ENCODE data around the gene SLAMF7.

Gene SLAMF7

GRCh38 chr1:160767395-160768294 is 28.6 kb downstream of the SLAMF7 start:
- Mint-ChIP-seq H3K4me3 (peak overlapping the region; percentile 82), H3K27ac (peak overlapping the region; percentile 96), H3K4me1 (peaks cover 67% of the 10 kb centered on the region), H3K27me3 (no peaks in the 10 kb centered on the region), H3K36me3 (ENCODE audit: low read depth) (peaks cover 7% of the 10 kb centered on the region), H3K9me3 (peaks cover 6% of the 10 kb centered on the region)
- DNase-seq (peak; percentile 50), ATAC-seq (peak; percentile 90)

- Mint-ChIP-seq H3K27me3 (no peaks in the 10 kb centered on the region), H3K27ac (peak overlapping the region; percentile 96), H3K4me3 (peak overlapping the region; percentile 82), H3K9me3 (peaks cover 6% of the 10 kb centered on the region), H3K36me3 (ENCODE audit: low read depth) (peaks cover 7% of the 10 kb centered on the region), H3K4me1 (peaks cover 72% of the 10 kb centered on the region)
- DNase-seq (peak; percentile 87), ATAC-seq (peak; percentile 71)
Observed at GRCh38 chr1:160768295-160768657, 29.2 kb downstream of the SLAMF7 start.

- peak overlapping the region; percentile 70 for H3K27ac Mint-ChIP-seq
- DNase-seq = no peak
- H3K9me3 Mint-ChIP-seq = no peaks in the 10 kb centered on the region
- peaks cover 81% of the 10 kb centered on the region for H3K4me1 Mint-ChIP-seq
- H3K36me3 Mint-ChIP-seq (ENCODE audit: low read depth) = peaks cover 2% of the 10 kb centered on the region
- no peak for ATAC-seq
- H3K4me3 Mint-ChIP-seq = no peak overlapping the region
- no peaks in the 10 kb centered on the region for H3K27me3 Mint-ChIP-seq
Observed at GRCh38 chr1:160772331-160772730, 33.3 kb downstream of the SLAMF7 start.

GRCh38 chr1:160773093-160773492 is 34.0 kb downstream of the SLAMF7 start:
- no peaks in the 10 kb centered on the region for H3K27me3 Mint-ChIP-seq
- DNase-seq (no peak), ATAC-seq (no peak)
- H3K27ac Mint-ChIP-seq = peak overlapping the region; percentile 47
- peaks cover 78% of the 10 kb centered on the region for H3K4me1 Mint-ChIP-seq
- peak overlapping the region; percentile 5 for H3K4me3 Mint-ChIP-seq
- H3K9me3 Mint-ChIP-seq = no peaks in the 10 kb centered on the region
- H3K36me3 Mint-ChIP-seq (ENCODE audit: low read depth) = peaks cover 2% of the 10 kb centered on the region

- DNase-seq (peak; percentile 52), ATAC-seq (peak; percentile 88)
- no peaks in the 10 kb centered on the region for H3K9me3 Mint-ChIP-seq
- peak overlapping the region; percentile 81 for H3K27ac Mint-ChIP-seq
- H3K4me1 Mint-ChIP-seq = peaks cover 65% of the 10 kb centered on the region
- peak overlapping the region; percentile 56 for H3K4me3 Mint-ChIP-seq
- peaks cover 2% of the 10 kb centered on the region for H3K36me3 Mint-ChIP-seq (ENCODE audit: low read depth)
- H3K27me3 Mint-ChIP-seq = no peaks in the 10 kb centered on the region
Observed at GRCh38 chr1:160774886-160775719, 36.1 kb downstream of the SLAMF7 start.

- H3K27ac Mint-ChIP-seq = peak overlapping the region; percentile 81
- H3K36me3 Mint-ChIP-seq (ENCODE audit: low read depth) = peaks cover 2% of the 10 kb centered on the region
- no peaks in the 10 kb centered on the region for H3K27me3 Mint-ChIP-seq
- H3K4me3 Mint-ChIP-seq = peak overlapping the region; percentile 56
- DNase-seq (no peak), ATAC-seq (peak; percentile 84)
- H3K9me3 Mint-ChIP-seq = no peaks in the 10 kb centered on the region
- peaks cover 58% of the 10 kb centered on the region for H3K4me1 Mint-ChIP-seq
Observed at GRCh38 chr1:160776178-160776577, 37.1 kb downstream of the SLAMF7 start.

GRCh38 chr1:160777486-160778089 is 38.5 kb downstream of the SLAMF7 start:
- no peaks in the 10 kb centered on the region for H3K9me3 Mint-ChIP-seq
- peaks cover 2% of the 10 kb centered on the region for H3K36me3 Mint-ChIP-seq (ENCODE audit: low read depth)
- peak; percentile 44 for DNase-seq
- no peak for ATAC-seq
- no peak overlapping the region for H3K4me3 Mint-ChIP-seq
- no peak overlapping the region for H3K27ac Mint-ChIP-seq
- H3K27me3 Mint-ChIP-seq = no peaks in the 10 kb centered on the region
- peaks cover 61% of the 10 kb centered on the region for H3K4me1 Mint-ChIP-seq

- Mint-ChIP-seq H3K27ac (no peak overlapping the region), H3K9me3 (no peaks in the 10 kb centered on the region)
- ATAC-seq = no peak
Observed at GRCh38 chr1:160778976-160779375, 39.9 kb downstream of the SLAMF7 start.

GRCh38 chr1:160779626-160780397 is 40.8 kb downstream of the SLAMF7 start:
- peaks cover under 1% of the 10 kb centered on the region for H3K36me3 Mint-ChIP-seq (ENCODE audit: low read depth)
- no peaks in the 10 kb centered on the region for H3K27me3 Mint-ChIP-seq
- H3K4me1 Mint-ChIP-seq = peaks cover 51% of the 10 kb centered on the region
- DNase-seq = peak; percentile 75
- no peak overlapping the region for H3K27ac Mint-ChIP-seq
- no peaks in the 10 kb centered on the region for H3K9me3 Mint-ChIP-seq
- H3K4me3 Mint-ChIP-seq = no peak overlapping the region
- no peak for ATAC-seq

More at GRCh38 chr1:160778976-160779375, 39.9 kb downstream of the SLAMF7 start:
- peaks cover 2% of the 10 kb centered on the region for H3K36me3 Mint-ChIP-seq (ENCODE audit: low read depth)
- H3K4me3 Mint-ChIP-seq = no peak overlapping the region
- no peaks in the 10 kb centered on the region for H3K27me3 Mint-ChIP-seq
- DNase-seq = no peak
- H3K4me1 Mint-ChIP-seq = peaks cover 56% of the 10 kb centered on the region

GRCh38 chr1:160780398-160780755 is 41.3 kb downstream of the SLAMF7 start:
- no peak overlapping the region for H3K27ac Mint-ChIP-seq

GRCh38 chr1:160781186-160781766 is 42.2 kb downstream of the SLAMF7 start:
- H3K27me3 Mint-ChIP-seq = no peaks in the 10 kb centered on the region
- H3K4me3 Mint-ChIP-seq = no peak overlapping the region
- no peak overlapping the region for H3K27ac Mint-ChIP-seq
- peaks cover 36% of the 10 kb centered on the region for H3K4me1 Mint-ChIP-seq
- no peaks in the 10 kb centered on the region for H3K9me3 Mint-ChIP-seq
- no peaks in the 10 kb centered on the region for H3K36me3 Mint-ChIP-seq (ENCODE audit: low read depth)
- ATAC-seq (no peak), DNase-seq (no peak)

More at GRCh38 chr1:160780398-160780755, 41.3 kb downstream of the SLAMF7 start:
- no peaks in the 10 kb centered on the region for H3K27me3 Mint-ChIP-seq
- no peak for DNase-seq
- no peak overlapping the region for H3K4me3 Mint-ChIP-seq
- H3K9me3 Mint-ChIP-seq = no peaks in the 10 kb centered on the region
- H3K36me3 Mint-ChIP-seq (ENCODE audit: low read depth) = no peaks in the 10 kb centered on the region
- ATAC-seq = no peak
- H3K4me1 Mint-ChIP-seq = peaks cover 45% of the 10 kb centered on the region

- H3K9me3 Mint-ChIP-seq = no peaks in the 10 kb centered on the region
- no peaks in the 10 kb centered on the region for H3K27me3 Mint-ChIP-seq
- DNase-seq = no peak
- H3K27ac Mint-ChIP-seq = peak overlapping the region; percentile 67
- no peak overlapping the region for H3K4me3 Mint-ChIP-seq
- no peaks in the 10 kb centered on the region for H3K36me3 Mint-ChIP-seq (ENCODE audit: low read depth)
- peak; percentile 83 for ATAC-seq
- H3K4me1 Mint-ChIP-seq = peaks cover 29% of the 10 kb centered on the region
Observed at GRCh38 chr1:160781914-160782689, 43.1 kb downstream of the SLAMF7 start.
